ENCODE measurements around the gene AFG1L. TPM values are rescaled to one million over a fixed set of nuclear protein-coding genes. Genes with fewer than 3 reads are reported as not detected.
A peak's percentile ranks its signal among the peaks of the same experiment; 100 is the strongest.

Gene AFG1L
- total RNA-seq, 3 donors from 2014 or later = 8.4 to 11.7 (median 10.6) TPM

- TF ChIP-seq CTCF (IDR thresholded peaks at IDR 0.05) = no peak
- no peak for DNase-seq
- no peaks in the 10 kb centered on the region for H3K36me3 ChIP-seq (ENCODE audit: low read depth)
- H3K4me3 ChIP-seq = no peak overlapping the region
- ATAC-seq = no peak
- no peaks in the 10 kb centered on the region for H3K9me3 ChIP-seq
- H3K4me1 ChIP-seq (ENCODE audit: low read depth) = peaks cover 12% of the 10 kb centered on the region
- intact Hi-C loops (cut with DNase I, micrococcal nuclease) = no loop called here
Observed at GRCh38 chr6:108252055-108252454, 42.8 kb upstream of the AFG1L start.

GRCh38 chr6:108253241-108253640, 41.6 kb upstream of the AFG1L start:
- TF ChIP-seq CTCF (IDR thresholded peaks at IDR 0.05) = no peak
- ATAC-seq = no peak
- H3K9me3 ChIP-seq = no peaks in the 10 kb centered on the region
- intact Hi-C loops (cut with DNase I, micrococcal nuclease) = no loop called here
- no peaks in the 10 kb centered on the region for H3K36me3 ChIP-seq (ENCODE audit: low read depth)
- no peak overlapping the region for H3K4me3 ChIP-seq
- H3K4me1 ChIP-seq (ENCODE audit: low read depth) = peaks cover 12% of the 10 kb centered on the region
- no peak for DNase-seq

DNA sequence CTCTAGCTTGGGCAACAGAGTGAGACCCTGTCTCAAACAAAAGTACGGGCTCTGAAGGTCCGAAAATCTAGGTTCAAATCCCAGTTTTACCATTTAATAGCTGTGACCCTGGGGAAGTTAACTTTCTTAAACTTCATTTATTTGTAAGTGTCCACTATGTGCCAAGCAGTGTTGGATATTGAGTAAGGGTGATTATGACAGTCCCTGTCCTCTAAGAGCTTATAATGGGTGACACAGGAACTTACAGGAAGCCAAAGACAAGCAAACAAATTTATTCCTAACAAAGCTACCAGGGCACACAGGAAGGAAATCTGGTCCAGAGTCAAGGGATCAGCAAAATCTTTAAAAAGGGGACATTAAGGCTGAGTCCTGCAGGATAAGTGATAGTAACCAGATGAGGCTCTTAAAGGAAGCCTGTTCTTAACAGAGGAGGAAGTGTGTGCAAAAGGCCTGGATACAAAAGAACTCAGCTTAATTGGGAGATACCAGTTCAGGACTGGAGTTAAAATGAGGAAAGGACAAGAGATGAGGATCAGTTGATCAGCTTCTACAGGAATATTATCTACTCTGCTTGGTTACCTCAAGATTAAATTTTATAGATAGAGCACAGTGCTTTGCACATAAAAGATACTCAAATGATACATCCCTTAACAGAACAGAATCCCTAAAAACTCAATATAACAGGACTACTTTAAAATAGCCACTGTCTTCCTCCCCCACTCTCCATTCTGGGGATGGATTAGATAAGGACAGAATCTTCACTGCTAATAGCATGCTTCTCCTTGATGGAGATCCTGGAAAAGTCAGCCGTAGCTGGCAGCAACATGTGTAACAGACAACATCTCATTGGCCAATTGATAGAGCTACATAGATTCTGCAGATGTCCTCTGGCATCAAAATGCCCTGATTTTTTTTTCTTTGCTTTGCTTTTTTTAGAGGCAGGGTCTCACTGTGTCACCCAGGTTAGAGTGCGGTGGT, 40.1 kb upstream of the AFG1L start:
- intact Hi-C loops (cut with DNase I, micrococcal nuclease) = no loop called here
- Histone ChIP-seq H3K4me3 (no peak overlapping the region), H3K36me3 (ENCODE audit: low read depth) (no peaks in the 10 kb centered on the region), H3K4me1 (ENCODE audit: low read depth) (peaks cover 13% of the 10 kb centered on the region), H3K9me3 (no peaks in the 10 kb centered on the region)
- DNase-seq (no peak), ATAC-seq (no peak)
- no peak for TF ChIP-seq CTCF (IDR thresholded peaks at IDR 0.05)

GRCh38 chr6:108260126-108260808, 34.6 kb upstream of the AFG1L start:
- H3K4me3 ChIP-seq = peak overlapping the region; percentile 97
- TF ChIP-seq CTCF (IDR thresholded peaks at IDR 0.05) = no peak
- DNase-seq (peak; percentile 54 to 57 (median 56)), ATAC-seq (peak; percentile 22)
- no peaks in the 10 kb centered on the region for H3K9me3 ChIP-seq
- H3K4me1 ChIP-seq (ENCODE audit: low read depth) = peaks cover 4% of the 10 kb centered on the region
- no peaks in the 10 kb centered on the region for H3K36me3 ChIP-seq (ENCODE audit: low read depth)
- intact Hi-C loops (cut with DNase I, micrococcal nuclease) = no loop called here

DNA sequence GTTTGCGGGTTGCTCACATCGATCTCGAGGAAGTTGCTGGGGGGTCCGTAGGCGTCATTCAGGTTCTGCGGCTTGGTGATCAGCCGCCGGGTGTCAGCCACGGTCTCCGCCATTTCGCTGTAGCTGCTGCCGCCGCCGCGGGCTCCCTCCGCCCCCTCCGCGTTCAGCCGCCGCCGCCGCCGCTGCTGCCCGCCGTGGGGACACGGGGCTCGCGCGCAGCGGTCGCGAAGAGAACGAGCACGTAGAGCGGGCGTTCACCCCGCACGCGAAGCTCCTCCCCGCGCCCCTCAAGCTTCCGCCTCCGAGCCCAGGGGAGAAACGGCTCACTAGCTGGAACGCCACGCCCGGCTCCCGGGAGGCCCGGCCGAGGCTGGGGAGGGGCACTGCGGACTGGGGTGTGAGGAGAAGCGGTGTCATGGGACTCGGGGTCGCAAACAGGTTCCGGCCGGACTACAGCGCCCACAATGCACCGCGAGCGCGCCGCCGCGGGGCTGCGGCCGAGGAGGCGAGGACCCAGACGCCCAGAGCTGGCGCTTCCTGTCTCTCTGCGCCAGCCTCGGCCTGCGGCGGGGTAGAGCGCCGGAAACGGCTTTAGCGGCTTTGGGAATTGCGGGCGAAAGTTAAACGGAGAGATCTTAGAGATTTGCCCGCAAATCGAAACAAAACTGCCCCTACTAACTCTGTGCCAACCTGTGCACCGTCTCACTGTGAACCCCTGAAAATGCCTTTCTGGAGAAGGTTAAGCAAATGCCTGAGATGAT, 33.9 kb upstream of the AFG1L start, which contains the start of gene SNX3:
SNX3 (minus strand) TSS at position 232 of the 761 bp plus-strand sequence; CDS start at position 113, 119 bp downstream.
- intact Hi-C loops (cut with DNase I, micrococcal nuclease) = no loop called here
- TF ChIP-seq CTCF (IDR thresholded peaks at IDR 0.05) = no peak
- Histone ChIP-seq H3K9me3 (no peaks in the 10 kb centered on the region), H3K36me3 (ENCODE audit: low read depth) (no peaks in the 10 kb centered on the region), H3K4me1 (ENCODE audit: low read depth) (peaks cover 4% of the 10 kb centered on the region), H3K4me3 (peak within 1 kb of the TSS; percentile 97)
- DNase-seq = peak; percentile 95 to 99 (median 98)
- peak; percentile 97 for ATAC-seq
